Globus pallidus (tissue), 1 donor: ENCODE results near the gene PDE4B.
"Not testable (repeated sequence)": the region's sequence is repeated elsewhere in the genome, so short reads cannot be mapped to it uniquely, and the experiment has no call there.

Source experiments
- DNase-seq: peaks from one replicate; pipeline ENCODE4 v3.0.0-alpha.2; 2015; ENCODE audit warnings: low spot score

Gene PDE4B

DNA sequence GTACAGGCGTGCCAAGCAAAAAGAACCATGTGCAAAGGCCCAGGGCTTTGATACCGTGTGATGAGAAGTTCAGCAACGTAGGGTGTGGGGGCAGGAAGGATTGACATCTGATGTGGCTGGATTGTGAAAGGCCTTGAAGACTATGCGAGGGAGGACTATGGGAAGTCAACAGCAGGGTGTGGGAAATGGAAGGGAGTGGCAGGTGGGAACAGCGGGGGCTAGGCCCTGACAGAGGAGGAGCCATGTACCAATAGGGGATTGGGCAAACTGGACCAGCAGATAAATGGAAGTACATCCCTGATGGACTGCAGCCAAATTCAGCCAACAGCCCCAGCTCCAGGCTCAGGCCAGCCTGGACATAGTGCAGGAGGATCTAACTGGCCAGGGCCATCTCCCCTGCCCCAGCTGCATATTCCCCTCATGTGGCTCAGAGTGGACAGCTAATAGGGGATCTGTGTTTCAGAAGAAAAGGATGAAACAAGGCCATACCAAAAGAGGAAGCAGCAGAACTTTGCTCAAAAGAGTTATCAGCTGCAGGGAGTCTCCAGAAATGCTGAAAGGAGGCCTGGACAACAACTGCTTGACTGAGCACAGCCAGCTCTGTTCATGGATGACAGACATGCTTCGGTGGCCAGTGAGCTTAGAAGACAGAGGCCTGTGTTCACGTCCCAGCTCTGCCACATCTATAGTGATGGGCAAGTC, 601.0 kb downstream of the PDE4B start:
- no peak for DNase-seq

DNA sequence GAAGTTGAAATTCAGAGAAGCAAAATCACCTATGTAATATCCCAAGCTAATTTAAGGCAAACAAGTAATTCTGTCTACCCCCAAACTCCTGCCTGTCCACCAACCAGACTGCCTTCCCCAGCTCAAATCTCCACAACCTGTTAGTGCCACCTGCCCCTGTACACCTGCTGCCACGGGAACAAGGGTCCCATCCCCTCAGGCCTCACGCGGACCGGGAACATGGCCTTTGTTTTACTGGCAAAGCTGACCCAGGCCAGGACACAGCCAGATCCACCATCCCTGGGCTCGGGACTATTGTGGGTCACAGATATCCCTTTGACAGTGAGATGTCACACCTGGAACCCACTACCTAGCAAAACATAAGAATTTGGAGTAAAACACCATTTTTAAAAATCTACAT, 601.9 kb downstream of the PDE4B start:
- DNase-seq, result no peak

DNA sequence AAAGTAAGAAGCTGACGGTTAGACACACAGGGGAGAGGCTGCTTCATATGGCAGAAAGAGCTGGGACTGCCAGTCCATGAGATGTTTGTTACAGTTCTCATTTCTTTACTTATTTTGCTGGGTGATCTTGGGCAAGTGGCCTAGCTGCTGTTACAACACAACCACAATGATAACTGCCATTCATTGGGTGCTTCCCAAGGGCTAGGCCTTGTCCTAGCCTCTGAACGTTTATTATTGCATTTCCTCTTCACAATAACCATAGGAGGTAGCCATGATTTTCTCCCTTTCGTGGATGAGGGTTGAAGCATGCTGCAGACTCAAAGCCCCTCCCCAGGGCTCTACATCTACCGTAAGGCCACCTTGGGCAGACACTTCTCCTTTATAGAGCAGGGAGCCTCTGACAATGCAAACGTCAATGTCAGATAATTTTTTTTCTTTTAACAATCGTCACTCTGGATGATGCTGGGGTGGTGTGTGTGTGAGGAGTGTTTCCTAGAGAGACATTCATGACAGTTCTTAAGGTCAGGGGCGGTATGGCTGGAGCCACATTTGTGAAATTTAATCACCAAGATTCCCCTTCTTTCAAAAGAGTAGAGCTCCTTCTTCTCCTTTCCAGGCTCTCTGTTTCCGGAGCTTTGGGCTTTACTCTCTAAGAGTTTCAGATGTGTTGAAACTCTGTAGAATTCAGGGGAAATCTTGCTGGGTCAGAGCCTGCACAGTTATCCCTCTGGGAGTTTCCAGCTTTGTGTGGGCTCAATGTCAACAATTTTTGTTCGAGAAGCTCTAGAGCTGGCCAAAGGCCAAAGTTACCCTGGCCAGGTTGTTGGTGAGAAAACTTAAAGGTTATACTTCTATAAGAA, 602.7 kb downstream of the PDE4B start:
- DNase-seq, result no peak

GRCh38 chr1:66396212-66396890, 603.7 kb downstream of the PDE4B start:
- no peak for DNase-seq

GRCh38 chr1:66397192-66397591, 604.5 kb downstream of the PDE4B start:
- DNase-seq, result no peak

DNA sequence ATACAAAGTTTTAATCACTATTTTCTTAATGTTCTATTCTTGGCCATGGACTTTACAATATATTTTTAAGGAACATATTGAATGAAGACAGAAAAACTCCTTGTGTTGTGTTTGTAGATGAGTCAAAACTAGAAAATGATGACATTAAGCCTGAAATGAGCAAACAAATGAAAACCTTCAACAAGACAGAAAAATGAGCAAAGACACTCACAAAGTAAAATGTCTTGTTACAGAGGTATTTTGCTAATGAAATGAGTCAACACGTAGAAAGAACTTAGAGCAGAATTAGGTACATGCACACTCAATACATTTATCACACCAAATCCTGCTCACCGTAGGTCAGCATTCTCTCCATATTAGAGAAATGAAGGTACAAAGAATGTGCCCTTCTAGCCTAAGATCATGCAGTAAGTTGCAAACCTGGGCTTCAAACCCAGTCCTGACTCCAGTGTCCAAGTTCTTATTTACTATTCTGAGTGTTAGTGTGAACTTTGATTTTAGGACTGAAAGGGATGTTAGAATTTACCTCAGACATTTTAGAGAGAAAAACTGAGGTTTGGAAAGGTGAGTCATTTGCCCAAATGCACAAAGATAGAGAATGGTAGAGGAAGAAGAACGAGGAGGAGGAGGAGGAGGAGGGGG, 607.3 kb downstream of the PDE4B start:
- DNase-seq, result no peak

DNA sequence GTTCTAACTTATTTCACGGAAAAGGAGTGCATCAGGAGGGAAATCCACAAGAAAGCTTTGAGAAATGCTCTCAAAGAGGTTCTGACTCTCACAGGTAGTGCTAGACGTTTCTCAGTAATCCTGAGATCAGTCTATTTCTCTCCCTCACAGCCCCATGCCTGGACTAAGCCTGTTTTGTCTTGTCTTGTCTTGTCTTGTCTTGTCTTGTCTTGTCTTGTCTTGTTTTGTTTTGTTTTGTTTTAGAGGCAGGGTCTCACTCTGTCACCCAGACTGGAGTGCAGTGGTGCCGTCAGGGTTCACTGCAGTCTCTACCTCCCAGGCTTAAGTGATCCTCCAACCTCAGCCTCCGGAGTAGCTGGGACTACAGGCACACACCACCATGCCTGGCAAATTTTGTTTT, 608.0 kb downstream of the PDE4B start:
- no peak for DNase-seq

- DNase-seq, result no peak
Measured at GRCh38 chr1:66401244-66401643, 608.5 kb downstream of the PDE4B start.

- DNase-seq, result peak; percentile 57
Measured at GRCh38 chr1:66402194-66402593, 609.5 kb downstream of the PDE4B start.

GRCh38 chr1:66403007-66403731, 610.5 kb downstream of the PDE4B start:
- DNase-seq, result no peak

GRCh38 chr1:66405061-66405460, 612.4 kb downstream of the PDE4B start:
- no peak for DNase-seq

DNA sequence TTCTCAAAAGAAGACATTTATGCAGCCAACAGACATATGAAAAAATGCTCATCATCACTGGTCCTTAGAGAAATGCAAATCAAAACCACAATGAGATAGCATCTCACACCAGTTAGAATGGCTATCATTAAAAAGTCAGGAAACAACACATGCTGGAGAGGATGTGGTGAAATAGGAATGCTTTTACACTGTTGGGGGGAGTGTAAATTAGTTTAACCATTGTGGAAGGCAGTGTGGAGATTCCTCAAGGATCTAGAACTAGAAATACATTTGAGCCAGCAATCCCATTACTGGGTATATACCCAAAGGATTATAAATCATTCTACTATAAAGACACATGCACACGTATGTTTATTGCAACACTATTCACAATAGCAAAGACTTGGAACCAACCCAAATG, 618.8 kb downstream of the PDE4B start:
- DNase-seq, result not testable (repeated sequence)

DNA sequence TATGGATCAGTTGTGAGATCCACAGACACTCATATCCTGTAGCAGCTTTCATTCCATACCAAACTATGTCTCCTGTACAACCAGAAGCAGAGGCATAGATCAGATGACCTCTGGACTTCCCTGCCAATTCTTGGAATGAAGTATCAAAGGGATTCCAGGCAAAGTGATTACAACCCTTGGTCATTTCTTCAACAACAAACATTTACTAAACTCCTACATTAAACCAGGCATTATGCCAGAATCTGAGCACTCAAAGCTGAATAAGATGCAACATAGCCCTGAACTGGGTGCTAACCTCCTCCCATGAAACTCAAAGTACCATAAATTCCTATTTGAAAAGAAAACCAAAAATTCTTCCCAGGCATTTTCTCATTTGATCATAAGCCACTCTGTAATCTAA, 620.0 kb downstream of the PDE4B start:
- DNase-seq, result no peak

- DNase-seq, result no peak
Measured at GRCh38 chr1:66413136-66413837, 620.6 kb downstream of the PDE4B start.

DNA sequence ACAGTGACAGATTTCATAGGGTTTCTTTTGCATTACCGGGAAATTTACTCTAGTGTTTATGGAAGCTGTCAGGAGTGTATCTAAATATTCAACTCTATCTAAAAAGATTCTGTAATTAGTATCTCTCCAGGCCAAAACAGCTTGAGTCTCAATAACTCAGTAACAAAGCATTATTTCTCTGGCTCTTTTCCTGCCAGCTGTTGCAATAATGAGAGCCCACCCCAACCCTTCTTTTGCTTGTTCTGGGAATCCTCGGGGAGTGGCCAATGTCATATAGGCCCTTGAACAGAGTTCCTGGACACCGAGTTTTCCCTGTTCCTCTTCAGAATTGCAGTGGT, 621.1 kb downstream of the PDE4B start:
- no peak for DNase-seq

- no peak for DNase-seq
Measured at GRCh38 chr1:66415281-66415680, 622.6 kb downstream of the PDE4B start.

DNA sequence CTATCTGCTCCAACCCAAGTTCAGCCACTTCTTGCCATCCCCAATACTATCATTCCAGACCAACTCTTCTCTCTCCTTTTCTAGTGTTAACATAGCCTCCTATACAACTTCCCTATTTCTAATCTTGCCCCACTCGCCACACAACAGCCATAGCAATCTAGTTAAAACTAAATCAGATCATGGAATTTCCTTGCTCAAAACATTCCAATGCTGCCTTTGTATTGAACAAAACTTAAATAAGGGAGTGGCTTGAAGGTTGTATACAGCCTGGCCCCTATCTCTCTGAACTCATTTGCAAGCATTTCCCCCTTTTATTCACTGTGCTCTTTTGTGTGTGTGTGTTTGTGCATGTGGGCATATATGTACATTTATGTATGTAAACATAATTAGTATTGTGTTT, 623.2 kb downstream of the PDE4B start:
- no peak for DNase-seq

GRCh38 chr1:66416295-66416694, 623.6 kb downstream of the PDE4B start:
- DNase-seq, result no peak

GRCh38 chr1:66418021-66418420, 625.3 kb downstream of the PDE4B start:
- DNase-seq, result no peak

GRCh38 chr1:66420171-66420570, 627.5 kb downstream of the PDE4B start:
- DNase-seq, result not testable (repeated sequence)

DNA sequence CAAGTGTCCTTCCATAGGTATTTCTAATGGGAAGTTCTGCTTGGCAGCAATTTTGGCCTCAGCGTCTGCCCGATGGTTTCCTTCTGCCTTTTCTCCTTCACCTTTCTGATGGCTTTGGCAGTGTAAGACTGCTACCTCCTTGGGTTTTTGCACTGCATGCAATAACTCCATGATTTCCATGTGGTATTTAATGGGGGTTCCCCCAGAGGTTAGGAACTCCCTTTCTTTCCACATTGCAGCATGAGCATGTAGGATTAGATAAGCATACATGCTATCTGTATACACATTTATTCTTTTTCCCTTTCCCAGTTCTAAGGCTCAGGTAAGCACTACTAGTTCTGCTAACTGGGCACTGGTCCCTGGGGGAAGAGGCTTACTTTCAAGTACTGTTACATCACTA, 628.2 kb downstream of the PDE4B start:
- DNase-seq, result not testable (repeated sequence)
